NCI-H446 treated with DMSO at 0.1 percent for 48 hours (cell line): ENCODE results near the gene SPRR1A.

ENCODE experiments used
- DNase-seq: peaks from one replicate; lab custom pipeline; 2025; lab: John Stamatoyannopoulos, UW

SPRR1A gene

GRCh38 chr1:153028766-153029165, 44.9 kb downstream of the SPRR1A start:
- no peak for DNase-seq

GRCh38 chr1:153030895-153031294, 47.0 kb downstream of the SPRR1A start, which contains the start of gene SPRR1B:
Gene SPRR1B, plus strand, starts transcription at chr1:153031203. Its CDS starts 1,143 bp downstream, at chr1:153032346.
- no peak for DNase-seq

- no peak for DNase-seq
Measured at GRCh38 chr1:153032073-153032472, 48.2 kb downstream of the SPRR1A start.

DNA sequence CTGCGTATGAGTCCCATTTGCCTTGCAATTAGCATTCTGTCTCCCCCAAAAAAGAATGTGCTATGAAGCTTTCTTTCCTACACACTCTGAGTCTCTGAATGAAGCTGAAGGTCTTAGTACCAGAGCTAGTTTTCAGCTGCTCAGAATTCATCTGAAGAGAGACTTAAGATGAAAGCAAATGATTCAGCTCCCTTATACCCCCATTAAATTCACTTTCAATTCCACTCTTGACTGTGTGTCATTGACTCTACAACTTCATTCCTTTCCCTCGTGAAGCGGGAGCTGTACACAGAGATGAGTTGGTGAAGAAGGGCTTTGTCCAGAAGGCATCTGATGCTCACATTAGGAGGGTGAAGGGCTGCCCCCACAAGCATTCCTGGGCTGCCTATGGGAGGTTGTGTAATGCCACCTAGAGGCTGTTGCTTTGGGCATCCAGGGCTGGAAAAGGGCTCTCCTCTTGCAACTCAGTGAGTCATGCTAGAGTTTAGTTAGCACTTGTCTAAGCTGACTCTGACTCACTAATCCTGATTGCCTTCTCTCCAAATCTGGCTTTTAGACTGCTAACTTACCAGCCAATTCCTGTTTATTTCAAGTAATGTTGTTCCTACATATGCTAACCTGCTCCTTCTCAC, 48.9 kb downstream of the SPRR1A start:
- DNase-seq: no peak

GRCh38 chr1:153035211-153035610, 51.3 kb downstream of the SPRR1A start:
- no peak for DNase-seq
